ENCODE results near the gene BRICD5.

DNA sequence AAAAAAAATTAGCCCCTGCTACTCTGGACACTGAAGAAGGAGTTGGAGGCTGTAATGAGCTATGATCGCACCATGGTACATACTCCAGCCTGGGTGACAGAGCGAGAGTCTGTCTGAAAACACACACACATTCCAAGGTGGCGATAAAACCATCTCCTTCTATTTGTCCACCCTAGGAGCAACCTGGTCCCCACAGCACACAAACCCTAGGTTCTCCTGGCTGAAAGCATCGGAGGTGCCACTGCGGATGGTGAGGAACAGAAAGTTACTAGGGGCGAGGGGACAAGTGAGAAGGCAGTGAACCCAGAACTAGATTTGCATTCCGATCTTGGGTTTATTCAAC, 42.1 kb upstream of the BRICD5 start:
- TF ChIP-seq, protein P1, sequence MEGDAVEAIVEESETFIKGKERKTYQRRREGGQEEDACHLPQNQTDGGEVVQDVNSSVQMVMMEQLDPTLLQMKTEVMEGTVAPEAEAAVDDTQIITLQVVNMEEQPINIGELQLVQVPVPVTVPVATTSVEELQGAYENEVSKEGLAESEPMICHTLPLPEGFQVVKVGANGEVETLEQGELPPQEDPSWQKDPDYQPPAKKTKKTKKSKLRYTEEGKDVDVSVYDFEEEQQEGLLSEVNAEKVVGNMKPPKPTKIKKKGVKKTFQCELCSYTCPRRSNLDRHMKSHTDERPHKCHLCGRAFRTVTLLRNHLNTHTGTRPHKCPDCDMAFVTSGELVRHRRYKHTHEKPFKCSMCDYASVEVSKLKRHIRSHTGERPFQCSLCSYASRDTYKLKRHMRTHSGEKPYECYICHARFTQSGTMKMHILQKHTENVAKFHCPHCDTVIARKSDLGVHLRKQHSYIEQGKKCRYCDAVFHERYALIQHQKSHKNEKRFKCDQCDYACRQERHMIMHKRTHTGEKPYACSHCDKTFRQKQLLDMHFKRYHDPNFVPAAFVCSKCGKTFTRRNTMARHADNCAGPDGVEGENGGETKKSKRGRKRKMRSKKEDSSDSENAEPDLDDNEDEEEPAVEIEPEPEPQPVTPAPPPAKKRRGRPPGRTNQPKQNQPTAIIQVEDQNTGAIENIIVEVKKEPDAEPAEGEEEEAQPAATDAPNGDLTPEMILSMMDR (conservative IDR thresholded peaks at IDR 0.05 in 1 of 2, IDR thresholded peaks at IDR 0.05 in 1 of 2; ENCODE audit: low read depth in 1 of 2, low read length in 2 of 2): no peak
- TF ChIP-seq EZH2 (IDR thresholded peaks at IDR 0.05; ENCODE audit: low read length, missing control alignments): no peak

Measured in fibroblast of lung (primary cell).